Fibroblast of mammary gland (primary cell): ENCODE results near the gene IDUA.

Experiments
- DNase-seq: peaks from one replicate; pipeline ENCODE4 v3.0.0-alpha.2; 2010; ENCODE audit warnings: low read depth
- H3K4me3 ChIP-seq: 2 replicates; pipeline ENCODE4 v1.5.1; 2011; ENCODE audit warnings: low read depth, mild to moderate bottlenecking, low read length, moderate library complexity; ENCODE audit not compliant: control insufficient read depth
- CTCF ChIP-seq: conservative IDR thresholded peaks from 2 replicates; pipeline ENCODE4 v1.5.1; 2011; ENCODE audit warnings: low read depth, low read length, inconsistent platforms; ENCODE audit not compliant: control insufficient read depth, insufficient read depth

Gene IDUA

GRCh38 chr4:1036976-1037810, 50.3 kb downstream of the IDUA start:
- TF ChIP-seq CTCF: no peak
- H3K4me3 ChIP-seq: no peak overlapping the region

DNA sequence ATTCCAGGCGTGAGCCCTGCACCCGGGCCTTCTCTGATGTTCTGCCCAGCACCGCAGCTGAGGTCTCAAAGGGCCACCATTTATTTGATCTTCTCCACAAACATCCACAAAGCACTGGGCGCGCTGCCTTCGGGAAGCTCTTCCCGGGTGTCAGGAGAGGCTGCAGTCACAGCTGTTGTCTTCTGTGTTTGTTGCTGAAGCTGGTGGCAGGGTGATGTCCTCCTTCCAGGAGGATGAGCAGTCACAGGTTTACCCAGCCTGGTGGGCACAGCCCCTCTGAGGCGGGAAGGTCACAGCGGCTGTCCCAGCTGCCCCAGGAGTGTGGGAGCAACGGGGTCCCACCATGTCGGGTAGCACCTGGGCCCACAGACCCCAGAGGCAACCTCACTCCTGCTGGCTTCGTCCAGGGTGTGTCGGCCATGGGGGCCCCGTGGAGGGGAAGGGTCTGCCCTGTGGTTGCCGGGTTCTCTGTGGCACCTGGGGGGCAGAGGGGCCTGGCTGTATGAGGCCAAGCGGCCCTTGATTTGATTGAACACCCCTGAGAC, 52.2 kb downstream of the IDUA start:
- no peak for DNase-seq
- no peak overlapping the region for H3K4me3 ChIP-seq
- no peak for TF ChIP-seq CTCF

More at GRCh38 chr4:1036976-1037810, 50.3 kb downstream of the IDUA start:
- no peak for DNase-seq

GRCh38 chr4:1039493-1040343, 52.9 kb downstream of the IDUA start:
- no peak overlapping the region for H3K4me3 ChIP-seq
- DNase-seq: peak; percentile 42
- TF ChIP-seq CTCF: no peak

GRCh38 chr4:1040344-1041146, 53.7 kb downstream of the IDUA start:
- no peak overlapping the region for H3K4me3 ChIP-seq
- no peak for DNase-seq
- TF ChIP-seq CTCF: no peak

DNA sequence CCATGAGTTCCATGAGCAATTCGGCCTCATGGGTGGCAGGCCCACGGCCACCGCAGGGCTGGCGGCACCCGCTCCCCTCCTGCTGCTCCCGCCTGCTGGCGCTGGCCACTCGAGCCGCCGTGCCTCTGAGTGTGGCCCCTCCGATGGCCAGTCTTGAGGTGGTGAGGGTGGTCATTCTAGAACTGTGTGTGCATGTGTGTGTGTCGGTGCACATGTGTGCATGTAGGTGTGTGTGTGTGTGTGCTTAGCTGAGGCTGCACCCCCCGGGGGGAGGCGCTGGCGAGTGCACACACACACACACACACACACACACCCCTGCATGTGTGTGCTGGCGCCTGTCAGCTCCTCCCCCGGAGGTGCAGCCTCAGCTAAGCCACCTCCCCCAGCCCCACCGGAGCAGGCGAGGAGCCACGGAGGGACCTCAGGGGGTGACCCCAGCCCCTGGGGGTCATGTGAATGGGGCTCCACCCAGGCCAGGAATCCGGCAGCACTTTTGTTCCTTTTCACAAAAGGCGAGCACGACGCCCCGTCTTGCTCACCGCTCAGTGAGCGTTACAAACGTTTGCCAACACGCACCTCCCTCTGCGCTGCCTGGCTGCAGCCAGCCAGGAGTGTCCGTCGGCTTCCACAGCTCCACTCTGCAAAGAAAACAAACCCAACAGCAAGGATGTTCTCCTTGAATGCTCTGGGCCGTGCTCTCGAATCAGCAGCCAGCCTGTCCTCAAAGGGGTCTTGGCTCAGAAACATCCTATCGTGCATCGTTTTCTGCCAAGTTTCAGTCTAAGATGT, 54.5 kb downstream of the IDUA start:
- no peak for TF ChIP-seq CTCF
- DNase-seq: peak; percentile 61
- H3K4me3 ChIP-seq: peak overlapping the region; percentile 9
